Transverse colon (tissue), 3 donors: ENCODE measurements around the gene SPARCL1.

Source experiments
- EP300 ChIP-seq: sonication (generic); formaldehyde crosslinking; IDR thresholded peaks from one replicate; pipeline ENCODE4 v1.6.1; 2017; ENCODE audit warnings: antibody characterized with exemption, low read depth
- TF ChIP-seq, protein P1 (sequence below), 5 experiments: fragments of 200-600 bp in 3 of 5; fragments of 450-650 bp in 2 of 5; sonication (generic) in 3 of 5; IDR thresholded peaks; 1 replicate in 2 of 5; 2 replicates in 3 of 5; pipeline ENCODE4 v1.5.1; 2016 to 2017; ENCODE audit warnings: antibody characterized with exemption in 5 of 5, inconsistent platforms in 3 of 5, mild to moderate bottlenecking in 2 of 5, moderate library complexity in 1 of 5

DNA sequence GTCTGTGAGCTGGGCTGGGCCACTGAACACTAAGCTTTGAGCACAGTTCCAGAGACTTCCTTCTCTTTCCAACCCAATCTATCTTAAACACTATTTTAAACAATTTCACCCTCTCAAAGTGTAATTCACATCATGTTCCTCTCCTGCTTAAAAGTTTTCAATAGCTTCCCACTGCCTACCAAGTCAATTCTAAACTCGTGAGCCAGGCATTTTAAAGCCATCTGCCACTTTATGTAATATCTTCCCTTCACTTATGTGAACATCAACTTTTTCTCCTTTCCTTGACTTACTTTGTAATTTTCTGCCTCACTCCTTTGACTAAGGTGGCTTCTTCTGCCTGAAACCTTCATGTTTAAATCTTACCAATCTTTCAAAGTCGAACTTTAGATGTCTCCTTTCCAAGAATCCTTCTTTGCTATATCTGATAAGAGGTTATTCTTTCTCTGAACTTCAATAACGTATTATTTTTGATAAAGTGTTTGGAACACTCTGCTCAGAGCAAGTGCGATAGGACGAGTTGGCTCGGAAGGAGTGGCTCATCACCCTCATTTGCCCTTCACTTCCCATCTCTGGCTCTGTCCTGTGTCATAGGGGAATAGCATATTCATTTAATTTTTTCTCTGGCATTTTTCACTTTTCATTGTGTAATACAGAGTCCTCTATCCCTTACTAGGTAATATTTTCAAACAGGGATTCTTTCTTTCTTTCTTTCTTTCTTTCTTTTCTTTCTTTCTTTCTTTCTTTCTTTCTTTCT lies 13.0 kb upstream of the SPARCL1 start:
- TF ChIP-seq, protein P1, sequence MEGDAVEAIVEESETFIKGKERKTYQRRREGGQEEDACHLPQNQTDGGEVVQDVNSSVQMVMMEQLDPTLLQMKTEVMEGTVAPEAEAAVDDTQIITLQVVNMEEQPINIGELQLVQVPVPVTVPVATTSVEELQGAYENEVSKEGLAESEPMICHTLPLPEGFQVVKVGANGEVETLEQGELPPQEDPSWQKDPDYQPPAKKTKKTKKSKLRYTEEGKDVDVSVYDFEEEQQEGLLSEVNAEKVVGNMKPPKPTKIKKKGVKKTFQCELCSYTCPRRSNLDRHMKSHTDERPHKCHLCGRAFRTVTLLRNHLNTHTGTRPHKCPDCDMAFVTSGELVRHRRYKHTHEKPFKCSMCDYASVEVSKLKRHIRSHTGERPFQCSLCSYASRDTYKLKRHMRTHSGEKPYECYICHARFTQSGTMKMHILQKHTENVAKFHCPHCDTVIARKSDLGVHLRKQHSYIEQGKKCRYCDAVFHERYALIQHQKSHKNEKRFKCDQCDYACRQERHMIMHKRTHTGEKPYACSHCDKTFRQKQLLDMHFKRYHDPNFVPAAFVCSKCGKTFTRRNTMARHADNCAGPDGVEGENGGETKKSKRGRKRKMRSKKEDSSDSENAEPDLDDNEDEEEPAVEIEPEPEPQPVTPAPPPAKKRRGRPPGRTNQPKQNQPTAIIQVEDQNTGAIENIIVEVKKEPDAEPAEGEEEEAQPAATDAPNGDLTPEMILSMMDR (IDR thresholded peaks at IDR 0.05): no peak
- no peak for TF ChIP-seq EP300
